Endothelial cell of umbilical vein (primary cell): ENCODE measurements around the gene ZNF511.

Experiments
- EZH2 ChIP-seq: IDR thresholded peaks from 2 replicates; pipeline ENCODE4 v1.6.1; 2012; ENCODE audit warnings: borderline replicate concordance, low read depth, mild to moderate bottlenecking, moderate library complexity, low read length, inconsistent platforms; ENCODE audit not compliant: severe bottlenecking
- MYC ChIP-seq: IDR thresholded peaks from one replicate; pipeline ENCODE4 v1.6.1; 2011; ENCODE audit warnings: mild to moderate bottlenecking, low read depth, low read length
- POLR2A ChIP-seq: IDR thresholded peaks from 2 replicates; pipeline ENCODE4 v1.6.1; 2012; ENCODE audit warnings: low read depth, mild to moderate bottlenecking, control low read depth, low read length
- POLR2AphosphoS5 ChIP-seq: IDR thresholded peaks from 2 replicates; pipeline ENCODE4 v1.6.1; 2012; ENCODE audit warnings: low read depth, mild to moderate bottlenecking, control low read depth, low read length, moderate library complexity; ENCODE audit not compliant: insufficient read depth
- TF ChIP-seq, protein P1 (sequence below), 2 donors: IDR thresholded peaks; 1 replicate in 1 of 2; 2 replicates in 1 of 2; pipeline ENCODE4 v1.5.1; 2011; ENCODE audit warnings: low read length in 2 of 2, mild to moderate bottlenecking in 2 of 2, moderate library complexity in 2 of 2, control low read depth in 1 of 2, inconsistent platforms in 1 of 2, low read depth in 1 of 2; ENCODE audit not compliant: insufficient read depth in 1 of 2; ENCODE audit errors: extremely low read depth in 1 of 2
- TF ChIP-seq, protein P2 (sequence below): IDR thresholded peaks from 2 replicates; pipeline ENCODE4 v1.6.1; 2011; ENCODE audit not compliant: insufficient read depth, insufficient read length

DNA sequence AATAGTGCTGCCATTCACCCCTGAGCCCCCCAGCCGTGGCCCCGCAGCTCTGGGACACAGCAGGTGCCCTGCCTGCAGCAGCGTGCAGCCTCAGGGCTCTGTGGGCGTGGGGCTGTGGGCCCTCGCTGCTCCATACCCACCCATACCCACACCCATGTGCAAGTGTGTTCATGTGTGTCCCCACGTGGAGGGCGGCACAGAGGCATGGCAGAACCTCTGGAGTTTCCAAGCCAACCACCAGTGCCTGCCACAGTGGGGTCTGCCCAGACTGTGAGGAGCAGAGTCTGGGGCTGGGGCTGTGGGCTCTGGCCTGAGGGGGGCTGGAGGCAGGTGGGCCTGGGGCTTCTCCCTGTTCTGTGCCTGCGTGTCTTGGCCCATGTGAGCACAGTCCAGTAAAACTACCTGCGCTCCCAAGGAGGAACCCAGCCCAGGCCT lies 40.9 kb downstream of the ZNF511 start:
- TF ChIP-seq, protein P1, sequence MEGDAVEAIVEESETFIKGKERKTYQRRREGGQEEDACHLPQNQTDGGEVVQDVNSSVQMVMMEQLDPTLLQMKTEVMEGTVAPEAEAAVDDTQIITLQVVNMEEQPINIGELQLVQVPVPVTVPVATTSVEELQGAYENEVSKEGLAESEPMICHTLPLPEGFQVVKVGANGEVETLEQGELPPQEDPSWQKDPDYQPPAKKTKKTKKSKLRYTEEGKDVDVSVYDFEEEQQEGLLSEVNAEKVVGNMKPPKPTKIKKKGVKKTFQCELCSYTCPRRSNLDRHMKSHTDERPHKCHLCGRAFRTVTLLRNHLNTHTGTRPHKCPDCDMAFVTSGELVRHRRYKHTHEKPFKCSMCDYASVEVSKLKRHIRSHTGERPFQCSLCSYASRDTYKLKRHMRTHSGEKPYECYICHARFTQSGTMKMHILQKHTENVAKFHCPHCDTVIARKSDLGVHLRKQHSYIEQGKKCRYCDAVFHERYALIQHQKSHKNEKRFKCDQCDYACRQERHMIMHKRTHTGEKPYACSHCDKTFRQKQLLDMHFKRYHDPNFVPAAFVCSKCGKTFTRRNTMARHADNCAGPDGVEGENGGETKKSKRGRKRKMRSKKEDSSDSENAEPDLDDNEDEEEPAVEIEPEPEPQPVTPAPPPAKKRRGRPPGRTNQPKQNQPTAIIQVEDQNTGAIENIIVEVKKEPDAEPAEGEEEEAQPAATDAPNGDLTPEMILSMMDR (IDR thresholded peaks at IDR 0.05; ENCODE audit: extremely low read depth in 1 of 2, insufficient read depth in 1 of 2, low read depth in 1 of 2, low read length in 2 of 2): no peak
- TF ChIP-seq MYC (no peak), POLR2A (no peak), EZH2 (no peak), POLR2AphosphoS5 (no peak)
- TF ChIP-seq, protein P2, sequence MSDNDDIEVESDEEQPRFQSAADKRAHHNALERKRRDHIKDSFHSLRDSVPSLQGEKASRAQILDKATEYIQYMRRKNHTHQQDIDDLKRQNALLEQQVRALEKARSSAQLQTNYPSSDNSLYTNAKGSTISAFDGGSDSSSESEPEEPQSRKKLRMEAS: no peak
